ENCODE measurements around the gene ODC1. TPM values are rescaled to one million over a fixed set of nuclear protein-coding genes. Genes with fewer than 3 reads are reported as not detected.

Gene ODC1
- total and polyA plus RNA-seq, 2 of the 4 experiments (the other 2 are of a cell fraction): 117 to 204 TPM

- Histone ChIP-seq H3K14ac (replicated peaks; ENCODE audit: low read depth, low read length) (no peak overlapping the region), H2BK120ac (ENCODE audit: low read depth, low read length) (no peak overlapping the region), H2BK5ac (ENCODE audit: low read depth, low read length, poor library complexity, severe bottlenecking) (no peak overlapping the region), H3K27ac (ENCODE audit: insufficient read depth, low read length) (no peak overlapping the region), H2BK20ac (ENCODE audit: low read depth, low read length) (no peak overlapping the region), H3K23ac (ENCODE audit: low read depth, low read length) (no peak overlapping the region), H4K20me1 (ENCODE audit: insufficient read depth, low read length) (no peaks in the 10 kb centered on the region), H4K91ac (ENCODE audit: insufficient read depth, low read depth, low read length) (no peak overlapping the region), H3K9me3 (ENCODE audit: control insufficient read depth, insufficient read depth, low read length) (no peaks in the 10 kb centered on the region), H2AK9ac (replicated peaks; ENCODE audit: low read depth, low read length, poor library complexity) (no peak overlapping the region), H4K8ac (ENCODE audit: low read depth in 2 of 2, low read length in 2 of 2) (no peak overlapping the region), H3K9me1 (ENCODE audit: insufficient read depth, low read length) (no peaks in the 10 kb centered on the region), H4K5ac (ENCODE audit: low read depth, low read length) (no peak overlapping the region), H3K56ac (ENCODE audit: extremely low read depth, insufficient read depth, low read length) (no peak overlapping the region), H3K27me3 (ENCODE audit: control insufficient read depth, insufficient read depth, low read length) (peaks cover 23% of the 10 kb centered on the region), H2AK5ac (ENCODE audit: low read depth, low read length) (no peak overlapping the region), H3K18ac (ENCODE audit: low read depth, low read length) (no peak overlapping the region), H3K4me2 (ENCODE audit: low read depth, low read length) (no peak overlapping the region), H2BK15ac (ENCODE audit: low read depth, low read length) (no peak overlapping the region), H3K4me1 (ENCODE audit: control insufficient read depth, insufficient read depth, low read length) (peaks cover 2% of the 10 kb centered on the region), H2AFZ (replicated peaks; ENCODE audit: low read length, poor library complexity) (no peak overlapping the region), H3K36me3 (ENCODE audit: control insufficient read depth, insufficient read depth, low read length) (no peaks in the 10 kb centered on the region), H3K79me1 (ENCODE audit: low read depth in 1 of 2, low read length in 2 of 2) (no peaks in the 10 kb centered on the region), H3K4ac (ENCODE audit: low read depth, low read length) (no peak overlapping the region), H3K4me3 (ENCODE audit: insufficient read depth, low read depth, low read length) (no peak overlapping the region), H3K9ac (ENCODE audit: low read depth, low read length) (no peak overlapping the region)
- ChIA-PET POLR2A (ENCODE audit: unreplicated experiment) (no interaction called here), CTCF (interaction anchor here (1.3 to 1.6 kb wide), 2 partner anchors 8 to 10 kb away, joined by 4 to 5 read pairs; no protein-coding TSS in a partner anchor)
- no TSS peak for BruUV-seq (replicated peaks)
- 55% methylated on average over 2 of the region's 17 CpGs; no CpG with 5 or more reads in 1 of the 2 experiments for WGBS, 2 experiments (ENCODE audit: extremely low coverage in 2 of 2, insufficient read length in 1 of 2)
- dilution Hi-C loops (cut with HindIII; ENCODE audit: low sequenced_read_pairs, unreplicated experiment) (no loop called here), intact Hi-C loops (cut with micrococcal nuclease) (no loop called here), in situ Hi-C loops (cut with MboI; ENCODE audit: low sequenced_read_pairs) (no loop called here)
- ATAC-seq (ENCODE audit: low read depth): no peak
- no peak for TF ChIP-seq RCOR1 (IDR thresholded peaks at IDR 0.05; ENCODE audit: insufficient replicate concordance, low read length)
- no peak for TF ChIP-seq FOS (IDR thresholded peaks at IDR 0.05; ENCODE audit: low read depth, low read length)
- no peak for TF ChIP-seq CTCF (conservative IDR thresholded peaks at IDR 0.05; ENCODE audit: low read depth, low read length)
- no peak for TF ChIP-seq POLR2A (IDR thresholded peaks at IDR 0.05; ENCODE audit: low read depth, low read length)
- TF ChIP-seq BHLHE40 (IDR thresholded peaks at IDR 0.05; ENCODE audit: low read depth, low read length): no peak
- TF ChIP-seq RAD21 (IDR thresholded peaks at IDR 0.05; ENCODE audit: low read length): no peak
- TF ChIP-seq, protein P1, sequence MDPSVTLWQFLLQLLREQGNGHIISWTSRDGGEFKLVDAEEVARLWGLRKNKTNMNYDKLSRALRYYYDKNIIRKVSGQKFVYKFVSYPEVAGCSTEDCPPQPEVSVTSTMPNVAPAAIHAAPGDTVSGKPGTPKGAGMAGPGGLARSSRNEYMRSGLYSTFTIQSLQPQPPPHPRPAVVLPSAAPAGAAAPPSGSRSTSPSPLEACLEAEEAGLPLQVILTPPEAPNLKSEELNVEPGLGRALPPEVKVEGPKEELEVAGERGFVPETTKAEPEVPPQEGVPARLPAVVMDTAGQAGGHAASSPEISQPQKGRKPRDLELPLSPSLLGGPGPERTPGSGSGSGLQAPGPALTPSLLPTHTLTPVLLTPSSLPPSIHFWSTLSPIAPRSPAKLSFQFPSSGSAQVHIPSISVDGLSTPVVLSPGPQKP (IDR thresholded peaks at IDR 0.05; ENCODE audit: borderline replicate concordance, low read depth, low read length): no peak
- no peak for TF ChIP-seq USF2 (IDR thresholded peaks at IDR 0.05; ENCODE audit: low read depth, low read length)
- no peak for TF ChIP-seq RFX5 (IDR thresholded peaks at IDR 0.05; ENCODE audit: low read depth, low read length)
- TF ChIP-seq NFE2L2 (IDR thresholded peaks at IDR 0.05; ENCODE audit: low read depth, low read length): no peak
- no peak for TF ChIP-seq SMC3 (IDR thresholded peaks at IDR 0.05; ENCODE audit: low read depth, low read length)
- TF ChIP-seq CEBPB (IDR thresholded peaks at IDR 0.05; ENCODE audit: low read depth, low read length): no peak
- TF ChIP-seq MAZ (IDR thresholded peaks at IDR 0.05; ENCODE audit: borderline replicate concordance, low read depth, low read length): no peak
- no peak for TF ChIP-seq MAFK (IDR thresholded peaks at IDR 0.05; ENCODE audit: low read depth, low read length)
- no peak for TF ChIP-seq CHD1 (IDR thresholded peaks at IDR 0.05; ENCODE audit: low read depth, low read length)
- no peak for TF ChIP-seq MXI1 (IDR thresholded peaks at IDR 0.05; ENCODE audit: borderline replicate concordance, low read depth, low read length)
- DNase-seq: no peak
These were observed 12.3 kb upstream of the ODC1 start for GRCh38 chr2:10460366-10460796.

All from IMR-90 (cell line).